ENCODE measurements around the gene VIT. TPM values are rescaled to one million over a fixed set of nuclear protein-coding genes. Genes with fewer than 3 reads are reported as not detected.
A peak's percentile ranks its signal among the peaks of the same experiment; 100 is the strongest.

VIT gene
- total RNA-seq, 1 donor from 2014 or later, result not detected

- Mint-ChIP-seq H3K4me3 (ENCODE audit: unreplicated experiment) (no peak overlapping the region), H3K4me1 (ENCODE audit: low read depth, unreplicated experiment) (no peaks in the 10 kb centered on the region), H3K27me3 (ENCODE audit: unreplicated experiment) (peaks cover 3% of the 10 kb centered on the region), H3K36me3 (ENCODE audit: unreplicated experiment) (no peaks in the 10 kb centered on the region), H3K9me3 (ENCODE audit: unreplicated experiment) (no peaks in the 10 kb centered on the region), H3K27ac (ENCODE audit: unreplicated experiment) (no peak overlapping the region)
- no peak for DNase-seq
- TF ChIP-seq CTCF (IDR thresholded peaks at IDR 0.05; ENCODE audit: partially characterized antibody, unreplicated experiment), result no peak
These were observed 81.3 kb downstream of the VIT start for GRCh38 chr2:36777788-36778187.

- Mint-ChIP-seq H3K27me3 (ENCODE audit: unreplicated experiment) (peaks cover 2% of the 10 kb centered on the region), H3K9me3 (ENCODE audit: unreplicated experiment) (no peaks in the 10 kb centered on the region), H3K27ac (ENCODE audit: unreplicated experiment) (no peak overlapping the region), H3K4me1 (ENCODE audit: low read depth, unreplicated experiment) (no peaks in the 10 kb centered on the region), H3K4me3 (ENCODE audit: unreplicated experiment) (no peak overlapping the region), H3K36me3 (ENCODE audit: unreplicated experiment) (no peaks in the 10 kb centered on the region)
- TF ChIP-seq CTCF (IDR thresholded peaks at IDR 0.05; ENCODE audit: partially characterized antibody, unreplicated experiment), result no peak
- no peak for DNase-seq
These were observed 83.0 kb downstream of the VIT start for GRCh38 chr2:36779462-36779861.

- peak; percentile 93 for TF ChIP-seq CTCF (IDR thresholded peaks at IDR 0.05; ENCODE audit: partially characterized antibody, unreplicated experiment)
- Mint-ChIP-seq H3K4me1 (ENCODE audit: low read depth, unreplicated experiment) (no peaks in the 10 kb centered on the region), H3K36me3 (ENCODE audit: unreplicated experiment) (no peaks in the 10 kb centered on the region), H3K27ac (ENCODE audit: unreplicated experiment) (no peak overlapping the region), H3K27me3 (ENCODE audit: unreplicated experiment) (no peaks in the 10 kb centered on the region), H3K9me3 (ENCODE audit: unreplicated experiment) (no peaks in the 10 kb centered on the region), H3K4me3 (ENCODE audit: unreplicated experiment) (no peak overlapping the region)
- DNase-seq, result no peak
These were observed 83.8 kb downstream of the VIT start for GRCh38 chr2:36780231-36780839.

GRCh38 chr2:36781907-36782720, 85.6 kb downstream of the VIT start:
- Mint-ChIP-seq H3K4me1 (ENCODE audit: low read depth, unreplicated experiment) (no peaks in the 10 kb centered on the region), H3K36me3 (ENCODE audit: unreplicated experiment) (no peaks in the 10 kb centered on the region), H3K27me3 (ENCODE audit: unreplicated experiment) (no peaks in the 10 kb centered on the region), H3K27ac (ENCODE audit: unreplicated experiment) (no peak overlapping the region), H3K4me3 (ENCODE audit: unreplicated experiment) (no peak overlapping the region), H3K9me3 (ENCODE audit: unreplicated experiment) (no peaks in the 10 kb centered on the region)
- no peak for DNase-seq
- no peak for TF ChIP-seq CTCF (IDR thresholded peaks at IDR 0.05; ENCODE audit: partially characterized antibody, unreplicated experiment)

- no peaks in the 10 kb centered on the region for H3K4me1 Mint-ChIP-seq (ENCODE audit: low read depth, unreplicated experiment)
- no peak for TF ChIP-seq CTCF (IDR thresholded peaks at IDR 0.05; ENCODE audit: partially characterized antibody, unreplicated experiment)
- no peaks in the 10 kb centered on the region for H3K9me3 Mint-ChIP-seq (ENCODE audit: unreplicated experiment)
- H3K27ac Mint-ChIP-seq (ENCODE audit: unreplicated experiment), result no peak overlapping the region
- H3K27me3 Mint-ChIP-seq (ENCODE audit: unreplicated experiment), result no peaks in the 10 kb centered on the region
- DNase-seq, result no peak
- H3K4me3 Mint-ChIP-seq (ENCODE audit: unreplicated experiment), result no peak overlapping the region
- H3K36me3 Mint-ChIP-seq (ENCODE audit: unreplicated experiment), result no peaks in the 10 kb centered on the region
These were observed 86.7 kb downstream of the VIT start for GRCh38 chr2:36783246-36783645.
